RWPE1 (cell line): ENCODE data around the gene HOXB7.

Experiments used
- CTCF ChIA-PET: fragments of 350-600 bp; sonication (Branson Sonifier 250); formaldehyde crosslinking; extraction: SDS; loops from one replicate; lab custom pipeline; 2021; lab: Yijun Ruan, JAX
- POLR2A ChIA-PET: fragments of 400-600 bp; formaldehyde crosslinking; extraction: SDS; loops from one replicate; lab custom pipeline; 2020; ENCODE audit warnings: antibody characterized with exemption; ENCODE audit not compliant: low non-redundant PET; lab: Yijun Ruan, JAX
- DNase-seq: peaks from one replicate; pipeline ENCODE4 v3.0.0; 2012; ENCODE audit warnings: low spot score
- H3K27ac ChIP-seq: fragments of 450-650 bp; 2 replicates; pipeline ENCODE4 v1.5.1; 2017
- TF ChIP-seq, protein P1 (sequence below): fragments of 450-650 bp; conservative IDR thresholded peaks from 2 replicates; pipeline ENCODE4 v1.5.1; 2017; ENCODE audit warnings: low read depth, mild to moderate bottlenecking

Gene HOXB7

DNA sequence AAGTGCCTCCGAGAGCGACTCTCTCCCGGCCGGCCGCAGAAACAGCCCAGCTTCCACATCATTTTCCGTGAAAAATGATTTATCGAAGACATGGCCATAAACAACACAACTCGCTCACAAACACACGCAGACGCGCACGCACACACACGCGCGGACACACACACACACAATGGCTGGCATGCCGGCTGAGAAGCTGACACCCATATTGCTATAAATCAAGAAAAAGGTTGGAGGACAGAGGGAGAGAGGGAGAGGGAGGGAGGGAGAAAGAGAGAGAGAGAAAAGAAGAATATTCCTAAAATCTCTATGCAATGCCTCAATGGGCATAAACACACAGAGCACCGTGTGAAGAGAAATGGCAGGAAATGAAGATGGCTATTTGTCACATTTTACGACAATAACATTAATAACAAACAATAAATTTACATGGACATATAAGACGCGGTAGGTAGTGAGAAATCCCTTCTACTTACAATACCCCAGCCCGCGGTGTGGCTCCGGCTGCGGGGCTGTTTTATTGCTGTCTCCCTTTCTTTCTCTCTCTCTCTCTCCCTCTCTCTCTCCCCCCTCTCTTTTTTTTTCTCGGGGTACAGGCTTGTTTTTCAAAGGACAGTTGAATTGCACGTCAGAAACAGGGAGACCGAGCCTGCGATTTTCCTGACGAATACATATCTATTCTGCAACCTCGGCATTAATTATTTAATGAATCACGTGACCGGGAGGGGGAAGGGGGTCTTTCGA is 42.1 kb downstream of the HOXB7 start:
- POLR2A ChIA-PET: no interaction called here

GRCh38 chr17:48567646-48568354 is 43.0 kb downstream of the HOXB7 start:
- TF ChIP-seq, protein P1, sequence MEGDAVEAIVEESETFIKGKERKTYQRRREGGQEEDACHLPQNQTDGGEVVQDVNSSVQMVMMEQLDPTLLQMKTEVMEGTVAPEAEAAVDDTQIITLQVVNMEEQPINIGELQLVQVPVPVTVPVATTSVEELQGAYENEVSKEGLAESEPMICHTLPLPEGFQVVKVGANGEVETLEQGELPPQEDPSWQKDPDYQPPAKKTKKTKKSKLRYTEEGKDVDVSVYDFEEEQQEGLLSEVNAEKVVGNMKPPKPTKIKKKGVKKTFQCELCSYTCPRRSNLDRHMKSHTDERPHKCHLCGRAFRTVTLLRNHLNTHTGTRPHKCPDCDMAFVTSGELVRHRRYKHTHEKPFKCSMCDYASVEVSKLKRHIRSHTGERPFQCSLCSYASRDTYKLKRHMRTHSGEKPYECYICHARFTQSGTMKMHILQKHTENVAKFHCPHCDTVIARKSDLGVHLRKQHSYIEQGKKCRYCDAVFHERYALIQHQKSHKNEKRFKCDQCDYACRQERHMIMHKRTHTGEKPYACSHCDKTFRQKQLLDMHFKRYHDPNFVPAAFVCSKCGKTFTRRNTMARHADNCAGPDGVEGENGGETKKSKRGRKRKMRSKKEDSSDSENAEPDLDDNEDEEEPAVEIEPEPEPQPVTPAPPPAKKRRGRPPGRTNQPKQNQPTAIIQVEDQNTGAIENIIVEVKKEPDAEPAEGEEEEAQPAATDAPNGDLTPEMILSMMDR: no peak
- ChIA-PET POLR2A (no interaction called here), CTCF (interaction anchor here (0.6 to 0.7 kb wide), 2 partner anchors 49 to 854 kb away, joined by 3 read pairs; no protein-coding TSS in a partner anchor)
- DNase-seq: no peak
- no peak overlapping the region for H3K27ac ChIP-seq

More for the DNA sequence above, 42.1 kb downstream of the HOXB7 start:
- H3K27ac ChIP-seq: no peak overlapping the region
- TF ChIP-seq, protein P1: no peak
- CTCF ChIA-PET: no interaction called here
- DNase-seq: no peak

DNA sequence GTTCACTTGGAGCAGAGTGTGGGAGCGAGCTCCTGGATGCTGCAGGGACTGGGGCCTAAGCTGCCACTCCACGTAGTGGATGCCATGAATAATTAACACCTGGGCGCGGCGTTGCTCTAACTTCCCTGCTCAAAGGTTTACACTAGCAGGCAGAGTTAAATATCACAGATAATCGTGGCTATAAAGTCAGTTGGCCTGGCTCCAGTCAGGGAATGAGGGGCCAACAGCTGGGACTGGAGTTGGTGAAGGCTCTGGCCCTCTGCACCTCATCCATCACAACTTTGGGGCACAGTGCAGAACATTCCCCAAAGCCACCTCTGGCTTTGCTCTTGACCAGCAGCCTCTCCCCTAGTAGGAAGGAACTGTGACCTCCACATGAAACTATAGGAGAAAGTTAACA is 43.6 kb downstream of the HOXB7 start:
- TF ChIP-seq, protein P1: no peak
- ChIA-PET CTCF (interaction anchor here (0.6 to 0.7 kb wide), 2 partner anchors 49 to 855 kb away, joined by 3 read pairs; no protein-coding TSS in a partner anchor), POLR2A (no interaction called here)
- no peak overlapping the region for H3K27ac ChIP-seq
- DNase-seq: no peak

GRCh38 chr17:48566717-48567116 is 44.1 kb downstream of the HOXB7 start:
- TF ChIP-seq, protein P1: no peak
- ChIA-PET CTCF (no interaction called here), POLR2A (no interaction called here)
- no peak for DNase-seq
- no peak overlapping the region for H3K27ac ChIP-seq

GRCh38 chr17:48565925-48566710 is 44.7 kb downstream of the HOXB7 start:
- no peak overlapping the region for H3K27ac ChIP-seq
- ChIA-PET POLR2A (no interaction called here), CTCF (interaction anchor here (0.7 kb wide), 1 partner anchor 249 kb away, joined by 3 read pairs; no protein-coding TSS in a partner anchor)
- TF ChIP-seq, protein P1: no peak
- DNase-seq: no peak

GRCh38 chr17:48565022-48565554 is 45.7 kb downstream of the HOXB7 start:
- H3K27ac ChIP-seq: no peak overlapping the region
- POLR2A ChIA-PET: no interaction called here
- CTCF ChIA-PET: no interaction called here
- TF ChIP-seq, protein P1: no peak
- no peak for DNase-seq
